PC-9 (cell line): ENCODE results near the gene EML5. TPM values are rescaled to one million over a fixed set of nuclear protein-coding genes. Genes with fewer than 3 reads are reported as not detected.

Experiments
- Bru-seq: library from RNA; stranded (reverse); fragments of 400-500 nt; gene quantifications from one replicate; lab custom pipeline; 2021; lab: Mats Ljungman, UMichigan
- BruChase-seq, 2 experiments: library from RNA; stranded (reverse); fragments of 400-500 nt; gene quantifications; one replicate each; lab custom pipeline; 2021; lab: Mats Ljungman, UMichigan
- BruUV-seq: library from RNA; stranded (reverse); fragments of 400-500 nt; replicated peaks from 2 replicates; lab custom pipeline; 2021; lab: Mats Ljungman, UMichigan
- CTCF ChIA-PET: fragments of 300-600 bp; sonication (Branson Sonifier 250); formaldehyde crosslinking; loops from one replicate; lab custom pipeline; 2022; ENCODE audit warnings: antibody characterized with exemption; lab: Charles Lee
- POLR2A ChIA-PET: fragments of 300-600 bp; sonication (Branson Sonifier 250); formaldehyde crosslinking; loops from one replicate; lab custom pipeline; 2022; ENCODE audit warnings: antibody characterized with exemption; ENCODE audit not compliant: unreplicated experiment; lab: Charles Lee
- DNase-seq, 2 experiments: peaks; one replicate each; pipeline versions ENCODE4 v3.0.0 to v3.0.0-alpha.2; 2015 to 2022; ENCODE audit warnings: mixed read lengths in 1 of 2
- H2AFZ ChIP-seq: fragments of 200-600 bp; sonication (generic); 2 replicates; pipeline ENCODE4 v1.8.1; 2017; ENCODE audit warnings: antibody characterized with exemption
- H3F3A ChIP-seq: fragments of 200-600 bp; sonication (generic); 2 replicates; pipeline ENCODE4 v1.8.1; 2017; ENCODE audit warnings: antibody characterized with exemption, mild to moderate bottlenecking, low read depth; ENCODE audit not compliant: insufficient read depth
- H3K27ac ChIP-seq: fragments of 200-600 bp; sonication (generic); 2 replicates; pipeline ENCODE4 v1.6.1; 2016; ENCODE audit warnings: mixed run types
- H3K27me3 ChIP-seq: fragments of 200-600 bp; sonication (generic); 2 replicates; pipeline ENCODE4 v1.6.1; 2016; ENCODE audit warnings: low read depth, mixed run types; ENCODE audit not compliant: insufficient read depth
- H3K36me3 ChIP-seq: fragments of 200-600 bp; sonication (generic); 2 replicates; pipeline ENCODE4 v1.6.1; 2016; ENCODE audit warnings: low read depth, mixed run types
- H3K4me1 ChIP-seq: fragments of 200-600 bp; sonication (generic); replicated peaks from 2 replicates; pipeline ENCODE4 v1.6.1; 2016; ENCODE audit warnings: mixed run types; ENCODE audit not compliant: insufficient read depth
- H3K4me2 ChIP-seq: fragments of 200-600 bp; sonication (generic); 2 replicates; pipeline ENCODE4 v1.6.1; 2017; ENCODE audit warnings: mixed run types
- H3K4me3 ChIP-seq: fragments of 200-600 bp; sonication (generic); 2 replicates; pipeline ENCODE4 v1.6.1; 2016; ENCODE audit warnings: mixed run types
- H3K79me2 ChIP-seq: fragments of 200-600 bp; sonication (generic); 2 replicates; pipeline ENCODE4 v1.6.1; 2017; ENCODE audit warnings: low read depth, mixed run types
- H3K9me2 ChIP-seq: fragments of 200-600 bp; sonication (generic); 2 replicates; pipeline ENCODE4 v1.8.1; 2017; ENCODE audit warnings: mild to moderate bottlenecking; ENCODE audit not compliant: insufficient read depth
- H3K9me3 ChIP-seq: fragments of 200-600 bp; sonication (generic); 2 replicates; pipeline ENCODE4 v1.8.1; 2016; ENCODE audit warnings: low read depth; ENCODE audit not compliant: insufficient read depth
- H4K20me1 ChIP-seq: fragments of 200-600 bp; sonication (generic); 2 replicates; pipeline ENCODE4 v1.8.1; 2017; ENCODE audit not compliant: insufficient read depth
- CTCF ChIP-seq: fragments of 200-600 bp; sonication (generic); conservative IDR thresholded peaks from 2 replicates; pipeline ENCODE4 v1.6.1; 2017; ENCODE audit warnings: mixed run types, antibody characterized with exemption, mild to moderate bottlenecking, moderate library complexity
- EZH2 ChIP-seq: fragments of 200-600 bp; sonication (generic); IDR thresholded peaks from 2 replicates; pipeline ENCODE4 v1.8.0; 2017; ENCODE audit warnings: antibody characterized with exemption, low read depth
- intact Hi-C: fragments of 100-400 bp; cut with micrococcal nuclease; formaldehyde crosslinking; loops from one replicate; pipeline ENCODE4 v1.10.0; 2022; ENCODE audit not compliant: unreplicated experiment
- long read RNA-seq: library from polyadenylated mRNA; stranded (forward); transcript quantifications from one replicate; pipeline ENCODE4 v2.0.0, GENCODE V29; 2022
- total RNA-seq: library from RNA; stranded (reverse); gene quantifications from 2 replicates; pipeline ENCODE4 v1.2.3, GENCODE V29; 2021

The EML5 gene
- 0.43 and 0.46 TPM in 2 replicates for total RNA-seq
- Bru-seq, nascent RNA: percentile 26 among the genes with signal in this experiment
- percentile 23 among the genes with signal in this experiment for BruChase-seq, experiment 1, labeled RNA remaining after a 2-hour chase
- percentile 23 among the genes with signal in this experiment for BruChase-seq, experiment 2, labeled RNA remaining after a 6-hour chase
- long read RNA-seq, partial matches to known transcripts: 0 of 1 reads
- long read RNA-seq, other reads (novel, unspliced or antisense): 1 of 1 reads

GRCh38 chr14:88792473-88793258 is at the start of gene EML5:
TSS of gene EML5 (minus strand) at chr14:88792953. CDS start at chr14:88792503, 450 bp downstream.
- Histone ChIP-seq H2AFZ (peak within 1 kb of the TSS; percentile 91), H3K4me2 (peak within 1 kb of the TSS; percentile 88), H3K9me2 (no peaks in the 10 kb centered on the region), H3F3A (no peaks in the 10 kb centered on the region), H3K79me2 (no peaks in the 10 kb centered on the region), H4K20me1 (no peaks in the 10 kb centered on the region), H3K9me3 (no peaks in the 10 kb centered on the region), H3K27me3 (no peaks in the 10 kb centered on the region), H3K4me1 (no peaks in the 10 kb centered on the region), H3K27ac (no peak within 1 kb of the TSS), H3K36me3 (no peaks in the 10 kb centered on the region), H3K4me3 (peak within 1 kb of the TSS; percentile 63)
- DNase-seq: peak; percentile 61 to 62
- intact Hi-C loops: loop anchor here (2.0 kb wide), 1 partner anchor 32 kb away; the partner anchor contains the start of gene TTC8
- no peak for TF ChIP-seq CTCF
- TF ChIP-seq EZH2: no peak
- CTCF ChIA-PET: no interaction called here
- BruUV-seq: no TSS peak
- POLR2A ChIA-PET: interaction anchor here (0.6 kb wide), 1 partner anchor 24 kb away, joined by 3 read pairs; no protein-coding TSS in a partner anchor

GRCh38 chr14:88842414-88842813 is 49.7 kb upstream of the EML5 start:
- Histone ChIP-seq H3K4me2 (no peak overlapping the region), H4K20me1 (no peaks in the 10 kb centered on the region), H3F3A (no peaks in the 10 kb centered on the region), H3K9me2 (no peaks in the 10 kb centered on the region), H3K9me3 (no peaks in the 10 kb centered on the region), H3K27ac (no peak overlapping the region), H3K79me2 (no peaks in the 10 kb centered on the region), H3K4me3 (no peak overlapping the region), H3K36me3 (no peaks in the 10 kb centered on the region), H3K27me3 (no peaks in the 10 kb centered on the region), H3K4me1 (no peaks in the 10 kb centered on the region), H2AFZ (no peak overlapping the region)
- ChIA-PET POLR2A (interaction anchor here (0.7 kb wide), 1 partner anchor 662 kb away, joined by 5 read pairs; no protein-coding TSS in a partner anchor), CTCF (no interaction called here)
- DNase-seq: no peak
- intact Hi-C loops: no loop called here
- TF ChIP-seq EZH2 (no peak), CTCF (no peak)
- no TSS peak for BruUV-seq

GRCh38 chr14:88841741-88842140 is 49.0 kb upstream of the EML5 start:
- CTCF ChIA-PET: no interaction called here

More at GRCh38 chr14:88841741-88842140, 49.0 kb upstream of the EML5 start:
- Histone ChIP-seq H3K4me2 (no peak overlapping the region), H3K36me3 (no peaks in the 10 kb centered on the region), H3F3A (no peaks in the 10 kb centered on the region), H3K79me2 (no peaks in the 10 kb centered on the region), H3K9me2 (no peaks in the 10 kb centered on the region), H3K4me1 (no peaks in the 10 kb centered on the region), H3K4me3 (no peak overlapping the region), H2AFZ (no peak overlapping the region), H3K9me3 (no peaks in the 10 kb centered on the region), H4K20me1 (no peaks in the 10 kb centered on the region), H3K27me3 (no peaks in the 10 kb centered on the region), H3K27ac (no peak overlapping the region)
- intact Hi-C loops: no loop called here
- no peak for TF ChIP-seq CTCF
- BruUV-seq: no TSS peak
- DNase-seq: no peak
- POLR2A ChIA-PET: interaction anchor here (0.7 kb wide), 1 partner anchor 661 kb away, joined by 5 read pairs; no protein-coding TSS in a partner anchor
